Mammary epithelial cell (primary cell): ENCODE results near the gene DDAH1.

Experiments used
- EZH2 ChIP-seq: IDR thresholded peaks from 2 replicates; pipeline ENCODE4 v1.6.1; 2012; ENCODE audit warnings: low read length, inconsistent platforms, borderline replicate concordance
- TF ChIP-seq, protein P1 (sequence below), 2 donors: IDR thresholded peaks in 1 of 2; conservative IDR thresholded peaks in 1 of 2; 2 replicates each; pipeline ENCODE4 v1.5.1; 2011 to 2012; ENCODE audit warnings: inconsistent platforms in 2 of 2, low read length in 2 of 2, mild to moderate bottlenecking in 2 of 2, control low read depth in 1 of 2, low read depth in 1 of 2; ENCODE audit not compliant: insufficient read depth in 1 of 2; ENCODE audit errors: extremely low read depth in 1 of 2

DNA sequence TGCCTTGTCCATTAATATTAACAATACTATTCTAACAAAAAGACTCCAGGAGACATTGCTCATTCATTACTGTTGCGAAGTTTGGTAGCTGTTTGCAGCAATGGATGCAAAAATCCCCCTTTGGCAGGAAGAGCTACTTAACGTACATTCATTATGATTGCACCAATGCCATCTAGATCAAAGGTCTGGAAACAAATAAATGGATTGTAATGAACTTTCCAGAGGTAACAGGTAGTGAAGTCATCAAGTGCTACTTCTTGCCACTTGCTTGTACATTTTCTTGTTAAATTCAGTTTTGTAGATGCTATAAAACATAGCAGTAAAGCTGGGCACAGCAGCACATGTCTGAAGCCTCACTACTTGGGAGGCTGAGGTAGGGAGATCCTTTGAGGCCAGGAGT, 93.9 kb downstream of the DDAH1 start:
- TF ChIP-seq, protein P1, sequence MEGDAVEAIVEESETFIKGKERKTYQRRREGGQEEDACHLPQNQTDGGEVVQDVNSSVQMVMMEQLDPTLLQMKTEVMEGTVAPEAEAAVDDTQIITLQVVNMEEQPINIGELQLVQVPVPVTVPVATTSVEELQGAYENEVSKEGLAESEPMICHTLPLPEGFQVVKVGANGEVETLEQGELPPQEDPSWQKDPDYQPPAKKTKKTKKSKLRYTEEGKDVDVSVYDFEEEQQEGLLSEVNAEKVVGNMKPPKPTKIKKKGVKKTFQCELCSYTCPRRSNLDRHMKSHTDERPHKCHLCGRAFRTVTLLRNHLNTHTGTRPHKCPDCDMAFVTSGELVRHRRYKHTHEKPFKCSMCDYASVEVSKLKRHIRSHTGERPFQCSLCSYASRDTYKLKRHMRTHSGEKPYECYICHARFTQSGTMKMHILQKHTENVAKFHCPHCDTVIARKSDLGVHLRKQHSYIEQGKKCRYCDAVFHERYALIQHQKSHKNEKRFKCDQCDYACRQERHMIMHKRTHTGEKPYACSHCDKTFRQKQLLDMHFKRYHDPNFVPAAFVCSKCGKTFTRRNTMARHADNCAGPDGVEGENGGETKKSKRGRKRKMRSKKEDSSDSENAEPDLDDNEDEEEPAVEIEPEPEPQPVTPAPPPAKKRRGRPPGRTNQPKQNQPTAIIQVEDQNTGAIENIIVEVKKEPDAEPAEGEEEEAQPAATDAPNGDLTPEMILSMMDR (conservative IDR thresholded peaks at IDR 0.05 in 1 of 2, IDR thresholded peaks at IDR 0.05 in 1 of 2; ENCODE audit: extremely low read depth in 1 of 2, insufficient read depth in 1 of 2, low read depth in 1 of 2, low read length in 2 of 2): no peak
- no peak for TF ChIP-seq EZH2
